Measurements from ENCODE around the gene EFNB1.
A peak's percentile ranks its signal among the peaks of the same experiment; 100 is the strongest.

The EFNB1 gene

GRCh38 chrX:68827848-68828624, 785 bp upstream of the EFNB1 start:
- peak; percentile 77 for DNase-seq

- DNase-seq: no peak
Observed at GRCh38 chrX:68829582-68830418, 979 bp downstream of the EFNB1 start.

DNA sequence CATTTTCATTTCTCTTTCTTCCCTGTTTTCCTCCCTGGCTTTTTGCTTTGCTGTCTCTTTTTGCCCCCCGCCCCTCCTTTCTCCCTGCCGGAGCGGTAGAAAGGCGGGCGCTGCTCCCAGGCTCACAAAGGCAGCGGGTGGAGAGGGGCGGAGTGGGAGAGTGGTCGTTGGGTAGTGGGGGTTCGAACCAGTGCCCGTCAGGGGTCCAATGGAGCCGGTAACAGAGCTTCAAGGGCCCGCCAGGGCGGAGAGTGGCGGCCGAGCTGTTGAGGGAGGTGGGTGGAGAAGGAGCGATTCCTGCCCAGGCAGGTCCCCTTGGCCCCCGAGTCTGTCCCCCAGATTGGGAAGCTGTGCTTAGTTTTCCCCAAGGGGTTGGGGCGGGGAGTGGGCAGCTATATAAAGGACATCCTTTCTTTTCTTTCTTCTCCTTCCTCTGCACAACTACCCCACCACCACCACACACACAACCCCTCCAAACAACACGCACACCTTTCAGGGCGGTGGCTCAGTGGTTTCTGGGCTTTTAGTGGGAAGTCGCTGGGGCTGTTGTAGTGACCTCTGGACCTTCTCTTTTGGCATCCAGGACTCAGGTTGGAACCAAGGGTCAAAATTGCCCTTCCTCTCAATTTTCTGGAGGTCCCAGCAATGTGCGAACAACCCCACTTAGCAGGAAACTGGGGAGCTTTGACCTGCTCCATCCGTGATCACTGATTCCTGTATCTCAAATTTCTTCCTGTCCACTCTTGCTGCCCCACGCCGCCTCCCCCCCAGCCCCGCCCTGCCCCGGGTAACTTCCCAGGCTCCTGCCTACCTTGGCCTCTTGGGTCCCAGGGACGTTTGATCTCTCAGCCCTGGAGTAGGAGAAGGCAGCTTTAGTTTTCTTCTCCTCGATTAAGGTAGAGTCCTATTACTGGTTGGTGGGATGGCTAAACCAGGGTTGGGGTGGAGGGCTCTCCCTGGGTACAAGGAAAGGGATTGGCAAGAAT, 1.9 kb downstream of the EFNB1 start:
- no peak for DNase-seq

GRCh38 chrX:68831405-68832100, 2.7 kb downstream of the EFNB1 start:
- DNase-seq: no peak

DNA sequence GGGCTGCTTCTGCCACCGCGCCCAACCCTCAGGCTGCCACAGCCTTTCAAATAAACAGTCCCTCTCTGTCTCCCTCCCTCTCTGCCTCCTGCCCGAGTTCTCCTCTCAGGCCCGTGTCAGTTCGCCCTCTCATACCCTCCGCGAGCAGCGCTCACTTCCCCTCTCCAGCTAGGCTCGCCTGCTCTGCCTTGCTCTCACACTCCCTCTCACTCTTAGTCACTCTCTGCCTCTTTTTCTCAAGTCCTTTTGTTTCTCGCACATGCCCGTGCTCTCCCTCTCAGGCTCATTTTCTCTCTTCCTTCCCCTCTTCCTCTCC, 3.2 kb downstream of the EFNB1 start:
- DNase-seq: peak; percentile 69

DNA sequence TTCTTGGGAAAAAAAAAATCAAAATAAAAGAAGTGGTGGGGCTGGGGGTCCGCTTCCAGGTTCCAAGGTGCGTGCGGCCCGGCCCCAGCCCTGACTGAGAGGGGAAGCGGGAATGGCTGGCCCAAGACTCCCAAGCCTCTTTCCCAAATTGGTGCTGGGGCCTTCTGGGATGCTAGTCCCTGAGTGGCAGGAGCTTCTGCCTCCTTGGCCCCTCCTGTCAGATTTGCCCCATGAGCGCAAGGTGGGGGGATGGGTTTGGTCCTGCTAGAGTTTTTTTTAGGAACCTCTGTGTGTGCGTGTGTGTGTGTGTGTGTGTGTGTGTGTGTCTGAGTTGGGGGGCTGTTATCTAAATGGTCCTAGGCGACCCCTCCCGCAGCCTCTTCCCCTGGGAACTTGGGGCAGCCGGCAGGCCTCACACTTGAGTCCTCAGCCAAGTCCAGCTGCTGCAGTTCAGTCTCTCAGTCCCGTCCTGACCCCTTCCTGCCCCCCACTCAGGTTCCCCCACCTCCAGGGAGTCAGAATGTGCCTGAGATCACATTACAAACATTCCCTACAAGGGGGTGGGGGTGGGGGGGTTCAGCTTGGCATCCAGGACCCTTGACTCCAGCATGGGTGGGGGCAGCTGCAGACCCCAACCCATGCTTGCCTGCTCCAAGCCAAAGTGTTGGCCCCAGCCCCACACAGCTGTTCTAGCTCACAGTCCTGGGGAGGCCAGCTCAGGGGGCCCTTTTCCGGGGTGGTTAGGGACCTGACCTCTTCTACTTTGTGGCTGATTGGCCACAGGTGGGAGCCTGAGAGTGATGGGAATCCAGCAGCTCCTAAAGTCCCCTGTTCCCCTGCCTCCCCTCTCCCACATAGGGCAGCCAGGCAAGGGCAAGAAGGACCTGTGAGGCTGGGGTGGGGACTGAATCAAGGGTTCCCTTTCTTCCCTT, 4.0 kb downstream of the EFNB1 start:
- no peak for DNase-seq

DNA sequence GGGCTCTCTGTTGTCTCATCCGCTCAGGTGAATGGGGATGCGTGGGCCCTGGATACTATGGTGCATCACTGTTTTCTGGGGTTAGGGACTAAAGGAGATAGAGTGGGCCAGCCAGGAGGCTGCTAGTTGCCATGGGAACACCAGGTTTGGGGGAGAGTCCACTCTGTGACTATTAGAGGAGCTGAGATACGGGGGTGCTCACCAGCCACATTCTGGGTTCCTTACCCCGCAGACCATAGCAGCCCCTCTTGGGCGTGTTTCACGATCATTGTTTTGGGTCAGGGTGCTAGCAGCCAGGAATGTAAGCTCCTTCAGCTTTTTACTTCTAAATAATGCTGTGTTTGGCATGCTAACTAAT, 4.6 kb downstream of the EFNB1 start:
- no peak for DNase-seq

DNA sequence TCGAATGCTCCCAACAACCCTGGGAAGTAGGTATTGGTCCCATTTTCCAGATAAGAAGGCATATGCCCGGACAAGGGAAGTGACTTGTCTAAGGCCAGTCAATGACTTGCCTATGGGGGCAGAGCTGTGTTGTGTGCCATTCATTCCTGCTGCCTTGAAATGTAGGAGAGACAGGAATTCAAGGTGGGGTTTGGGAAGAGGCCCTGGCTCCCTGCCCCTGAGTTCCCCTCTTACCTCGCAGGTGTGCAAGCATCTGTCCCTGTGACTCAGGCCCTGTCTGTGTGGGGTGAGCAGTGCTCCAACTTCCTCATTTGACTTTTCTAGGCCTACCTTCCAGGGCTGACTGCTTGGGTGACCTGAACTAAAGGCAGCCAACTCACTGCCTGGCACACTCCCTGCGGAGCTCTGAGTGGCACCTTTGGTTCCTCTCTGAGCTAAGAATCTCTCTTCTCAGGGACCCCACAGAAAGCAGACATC, 5.1 kb downstream of the EFNB1 start:
- no peak for DNase-seq

DNA sequence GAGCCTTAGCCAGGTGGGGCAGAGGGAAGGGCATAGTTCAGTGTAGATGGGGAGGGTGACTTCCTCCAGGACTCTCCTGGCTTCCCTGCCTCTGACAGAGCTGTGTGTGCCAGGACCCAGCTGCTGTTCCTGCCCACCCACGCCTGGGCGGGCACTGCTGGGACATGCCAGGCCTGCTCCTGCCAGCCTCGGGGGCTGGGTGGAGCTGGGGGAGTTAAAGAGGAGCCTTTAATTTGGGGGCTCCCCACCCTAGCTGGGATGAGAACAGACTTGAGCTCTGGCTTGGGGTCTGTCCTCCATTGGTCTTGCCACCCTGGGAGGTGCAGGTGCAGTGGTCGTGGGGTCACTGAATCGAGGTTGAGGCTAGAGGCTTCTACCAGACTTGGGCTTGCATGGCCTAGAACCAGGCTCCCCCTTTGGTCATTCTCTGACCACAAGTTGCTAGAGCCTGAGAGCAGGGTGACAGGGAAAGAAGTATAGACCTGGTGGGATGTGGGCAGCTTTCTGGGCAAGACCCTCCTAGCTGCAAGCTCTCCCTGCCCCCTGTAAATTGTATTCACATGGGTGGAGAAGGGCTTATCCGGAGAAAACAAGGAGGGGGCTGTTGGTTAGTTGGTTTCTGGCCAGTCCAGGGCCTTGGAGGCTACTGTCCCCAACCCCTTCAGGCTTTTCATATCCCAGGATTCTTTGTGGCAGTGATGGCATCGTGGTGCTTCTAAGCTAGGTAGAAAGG, 5.7 kb downstream of the EFNB1 start:
- DNase-seq: no peak

DNA sequence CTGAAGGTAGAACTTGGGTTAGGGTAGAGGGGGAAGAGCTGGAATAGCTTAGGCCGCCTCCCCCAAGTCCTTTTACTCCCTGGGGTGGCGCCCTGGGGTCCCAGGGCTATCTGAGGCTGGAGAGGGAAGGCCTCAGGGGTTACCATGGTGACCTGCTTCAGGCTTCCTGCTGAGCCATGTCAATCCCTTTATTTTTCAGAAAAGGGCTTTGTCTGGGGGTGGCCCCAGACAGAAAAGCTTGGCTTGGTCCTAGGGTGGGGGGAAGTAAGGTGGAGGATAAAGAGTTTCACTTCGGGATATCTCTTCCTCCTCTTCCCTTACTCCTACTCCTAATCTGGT, 6.3 kb downstream of the EFNB1 start:
- no peak for DNase-seq

GRCh38 chrX:68835468-68835867, 6.6 kb downstream of the EFNB1 start:
- DNase-seq: no peak

- DNase-seq: no peak
Observed at GRCh38 chrX:68837119-68837518, 8.3 kb downstream of the EFNB1 start.

DNA sequence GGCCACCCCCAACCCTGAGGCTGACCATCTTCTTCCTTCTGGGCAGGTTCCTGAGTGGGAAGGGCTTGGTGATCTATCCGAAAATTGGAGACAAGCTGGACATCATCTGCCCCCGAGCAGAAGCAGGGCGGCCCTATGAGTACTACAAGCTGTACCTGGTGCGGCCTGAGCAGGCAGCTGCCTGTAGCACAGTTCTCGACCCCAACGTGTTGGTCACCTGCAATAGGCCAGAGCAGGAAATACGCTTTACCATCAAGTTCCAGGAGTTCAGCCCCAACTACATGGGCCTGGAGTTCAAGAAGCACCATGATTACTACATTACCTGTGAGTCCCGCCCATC, 9.7 kb downstream of the EFNB1 start:
- no peak for DNase-seq

DNA sequence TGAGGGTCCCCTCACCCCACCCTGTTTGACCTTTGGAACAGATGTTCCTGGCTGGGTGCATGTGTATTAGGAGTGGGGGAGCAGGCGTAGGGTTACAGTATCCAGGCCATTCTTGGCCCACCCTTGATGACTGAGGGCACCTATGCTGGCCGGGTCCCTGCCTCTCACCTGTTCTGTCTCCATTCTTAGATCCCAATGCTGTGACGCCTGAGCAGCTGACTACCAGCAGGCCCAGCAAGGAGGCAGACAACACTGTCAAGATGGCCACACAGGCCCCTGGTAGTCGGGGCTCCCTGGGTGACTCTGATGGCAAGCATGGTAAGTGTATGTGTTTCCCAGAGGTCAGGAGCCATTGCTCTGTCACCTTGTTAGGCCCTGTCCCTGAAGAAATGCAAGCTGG, 10.9 kb downstream of the EFNB1 start:
- no peak for DNase-seq

GRCh38 chrX:68840256-68840655, 11.4 kb downstream of the EFNB1 start:
- no peak for DNase-seq

- DNase-seq: no peak
Observed at GRCh38 chrX:68841251-68842049, 12.6 kb downstream of the EFNB1 start.

- no peak for DNase-seq
Observed at GRCh38 chrX:68842351-68842750, 13.5 kb downstream of the EFNB1 start.

DNA sequence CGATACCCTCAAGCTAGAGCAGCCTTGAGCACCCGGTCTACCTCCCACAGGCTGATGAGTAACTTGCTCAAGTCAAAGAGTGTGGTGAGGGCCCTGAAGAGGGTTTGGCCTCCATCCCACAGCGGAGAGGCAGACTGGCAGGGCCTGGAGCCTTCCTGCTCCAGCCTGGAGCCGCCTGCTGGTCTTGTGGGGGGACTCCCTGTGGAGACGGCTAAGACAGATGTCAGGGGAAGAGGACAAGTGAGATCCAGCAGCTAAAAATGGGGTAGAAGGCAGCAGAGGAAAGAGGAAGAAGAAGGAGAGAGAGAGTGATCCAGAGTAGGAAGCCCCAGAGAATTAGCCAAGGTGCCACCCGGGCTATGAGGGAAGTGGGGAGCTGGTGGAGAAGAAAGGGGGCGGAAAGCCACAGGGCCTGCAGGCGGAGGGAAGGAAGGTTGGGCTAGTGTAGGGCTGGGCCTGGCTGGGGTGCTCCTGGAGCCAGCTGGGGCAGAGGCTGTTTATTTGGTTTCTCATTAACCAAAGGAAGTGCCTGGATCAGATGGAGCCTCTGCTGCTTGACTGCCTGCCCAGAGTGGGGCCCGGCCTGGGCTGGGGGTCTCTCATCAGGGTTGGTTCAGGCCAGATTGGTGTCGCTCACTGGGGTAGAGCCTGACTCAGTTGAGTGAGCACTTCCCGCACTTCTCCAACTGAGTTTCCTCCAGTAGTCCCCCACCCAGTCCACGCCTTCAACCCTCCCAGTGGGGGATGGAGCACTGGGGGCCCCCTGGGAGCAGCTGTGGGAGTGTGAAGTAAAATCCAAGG, 14.2 kb downstream of the EFNB1 start:
- peak; percentile 41 for DNase-seq

GRCh38 chrX:68843992-68844391, 15.2 kb downstream of the EFNB1 start:
- no peak for DNase-seq

Data from fibroblast of skin of right quadriceps (primary cell).